ENCODE data around the gene SNRPA1.

SNRPA1 gene

GRCh38 chr15:101258238-101259144 is 36.6 kb downstream of the SNRPA1 start:
- peak in 1 of 2 donors; percentile 30 for DNase-seq (ENCODE audit: low read depth in 2 of 2)

- DNase-seq (ENCODE audit: low read depth in 2 of 2), result no peak
Measured at GRCh38 chr15:101256757-101257156, 38.3 kb downstream of the SNRPA1 start.

GRCh38 chr15:101255615-101256241 is 39.3 kb downstream of the SNRPA1 start:
- DNase-seq (ENCODE audit: low read depth in 2 of 2), result no peak

DNA sequence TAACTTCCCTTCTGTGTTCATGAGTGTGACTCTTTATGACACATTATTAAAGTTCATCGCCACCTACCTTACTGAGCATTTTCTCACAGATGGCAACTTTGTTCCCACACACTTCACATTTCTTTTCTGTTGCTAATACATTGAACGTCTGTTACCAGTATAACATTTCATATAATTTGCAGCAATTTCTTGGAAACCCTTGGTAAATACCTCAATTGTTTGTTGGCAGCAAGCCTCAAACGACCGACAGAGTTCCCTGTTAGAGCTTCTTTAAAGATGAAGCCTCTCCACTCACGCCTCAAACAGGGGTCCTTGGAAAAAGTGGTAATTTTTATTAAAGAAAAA is 40.0 kb downstream of the SNRPA1 start:
- no peak for DNase-seq (ENCODE audit: low read depth in 2 of 2)

DNA sequence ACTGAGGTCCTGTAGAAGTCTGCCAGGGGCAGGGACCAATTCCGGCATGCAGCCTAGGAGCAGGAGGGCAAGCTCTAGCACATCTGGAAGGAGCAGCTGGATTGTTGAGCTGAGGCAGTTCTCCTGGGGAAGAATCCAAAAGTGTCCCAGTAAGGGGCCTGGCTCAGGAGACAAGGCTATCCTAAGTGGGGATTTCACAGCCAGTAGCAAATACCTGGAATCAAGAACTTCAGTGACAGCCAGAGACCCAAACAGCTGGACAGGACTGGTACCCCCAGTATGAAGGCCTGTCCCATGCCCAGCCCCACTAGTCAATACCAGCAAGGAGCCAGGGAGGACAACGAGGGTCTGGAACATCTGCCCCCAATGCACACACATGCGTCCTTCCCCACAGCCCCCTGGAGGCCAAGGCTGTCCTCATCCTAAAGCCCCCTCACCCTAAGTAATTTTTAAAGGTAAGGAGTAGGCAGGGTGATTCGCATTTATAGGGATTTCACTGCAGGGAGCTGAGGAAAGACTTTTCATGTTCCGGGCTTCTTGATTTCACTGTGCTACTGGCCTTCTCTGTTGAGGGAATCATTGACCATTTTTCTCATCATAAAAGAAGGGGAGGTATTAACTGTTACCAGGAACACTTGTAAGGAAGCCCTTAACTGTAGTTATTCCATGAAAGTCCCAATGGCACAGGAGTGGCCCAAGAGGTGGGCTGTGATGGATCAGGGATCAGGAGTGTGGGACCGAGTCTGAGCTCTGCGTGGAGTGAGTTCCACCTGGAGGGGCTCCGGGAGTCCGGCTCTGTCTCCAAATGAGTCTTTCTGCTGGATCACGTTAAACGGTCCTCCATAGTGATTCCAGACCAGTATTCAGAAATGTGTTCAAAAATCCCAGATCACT is 40.6 kb downstream of the SNRPA1 start:
- no peak for DNase-seq (ENCODE audit: low read depth in 2 of 2)

DNA sequence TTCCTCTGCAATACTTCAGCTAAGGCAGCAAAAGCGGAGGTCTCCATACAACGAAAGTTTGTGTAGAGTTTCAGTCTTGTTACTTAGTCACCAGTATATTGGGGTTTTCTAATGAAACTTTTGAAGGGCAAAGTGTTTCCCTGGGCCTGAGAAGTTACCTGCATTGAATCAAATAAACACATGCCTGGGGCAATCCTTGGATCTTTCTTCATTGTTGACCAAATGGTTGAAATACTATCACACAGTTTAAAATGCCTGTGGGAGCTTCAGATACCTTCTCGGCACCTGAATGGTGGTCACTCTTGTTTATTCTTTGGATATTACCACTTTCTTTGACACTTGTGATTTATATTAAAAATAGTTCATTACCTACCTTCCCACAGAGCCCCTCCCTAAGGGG is 42.2 kb downstream of the SNRPA1 start:
- no peak for DNase-seq (ENCODE audit: low read depth in 2 of 2)

DNA sequence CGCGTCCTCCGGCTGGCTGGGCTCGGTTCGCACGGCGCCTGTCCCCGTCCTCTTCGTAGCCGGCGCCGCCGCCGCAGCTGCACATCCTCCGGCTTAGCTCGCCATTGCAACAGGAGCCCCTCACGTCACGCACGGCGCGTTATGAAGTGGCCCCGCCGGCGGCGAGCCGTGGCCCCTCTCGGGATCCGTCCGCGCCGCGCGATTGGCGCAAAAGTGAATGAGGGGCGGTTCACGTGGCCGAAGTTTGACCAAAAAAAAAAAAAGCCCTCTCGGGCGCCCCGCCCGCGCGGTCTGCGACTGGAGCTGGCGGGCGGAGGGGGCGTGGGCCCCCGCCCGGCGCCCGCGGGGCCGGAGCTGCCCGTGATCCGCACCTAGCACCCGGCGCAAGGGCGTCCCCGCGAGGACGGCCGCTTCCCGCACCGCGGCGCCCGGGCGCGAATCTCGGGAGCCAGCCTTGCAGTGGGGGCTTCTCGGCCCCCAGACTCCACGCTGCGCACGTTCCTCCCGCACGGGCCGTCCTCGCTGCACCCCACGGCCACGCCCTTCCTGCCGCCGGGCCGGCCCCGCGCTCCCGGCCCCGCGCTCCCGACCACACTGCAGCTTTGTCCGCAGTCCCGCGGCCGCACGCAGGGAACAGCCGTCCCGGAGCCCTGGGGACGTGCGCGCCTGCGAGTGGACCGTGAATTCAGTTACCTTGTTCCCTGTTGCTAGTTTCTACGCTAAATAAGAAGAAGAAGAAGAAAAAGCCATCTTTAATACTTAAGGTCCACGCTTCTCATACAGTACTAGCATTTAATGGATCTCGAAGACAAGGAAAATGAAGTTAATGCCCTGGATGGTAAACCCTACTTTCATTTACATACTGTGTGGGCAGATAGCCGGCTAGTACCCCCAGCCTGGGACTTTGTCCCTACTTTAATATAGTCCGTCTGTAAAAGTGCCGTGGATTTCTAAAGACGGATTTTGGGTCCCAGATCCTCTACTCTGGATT is 42.9 kb downstream of the SNRPA1 start, which contains the start of gene CHSY1:
TSS of gene CHSY1 (minus strand) at position 219 of the 991 bp plus-strand sequence. CDS start 592 bp downstream, outside the sequence.
- peak; percentile 67 to 74 for DNase-seq (ENCODE audit: low read depth in 2 of 2)

- DNase-seq (ENCODE audit: low read depth in 2 of 2), result no peak
Measured at GRCh38 chr15:101250873-101251829, 43.9 kb downstream of the SNRPA1 start.

DNA sequence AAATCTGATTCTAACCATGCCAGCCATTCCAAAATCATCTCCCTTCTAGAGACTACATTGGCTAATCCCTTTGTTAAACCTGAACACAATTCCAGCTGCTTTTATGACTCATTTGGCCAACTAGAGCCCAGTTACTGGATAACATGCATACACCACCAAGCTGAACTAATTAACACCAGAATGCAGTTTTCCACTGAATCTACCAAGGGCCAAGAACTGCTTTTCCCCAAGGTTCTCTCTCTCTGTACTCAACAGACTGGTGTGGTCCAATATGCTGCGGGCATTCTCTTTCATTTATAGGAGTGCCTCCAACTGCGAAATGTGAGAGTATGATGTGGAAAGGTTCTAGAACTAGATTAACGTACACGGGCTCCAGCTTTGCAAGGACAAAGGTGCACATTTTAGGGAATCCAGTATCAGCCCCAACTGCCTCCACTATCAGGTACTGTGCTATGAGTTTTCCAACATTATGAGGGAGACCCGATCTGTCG is 44.7 kb downstream of the SNRPA1 start:
- no peak for DNase-seq (ENCODE audit: low read depth in 2 of 2)

DNA sequence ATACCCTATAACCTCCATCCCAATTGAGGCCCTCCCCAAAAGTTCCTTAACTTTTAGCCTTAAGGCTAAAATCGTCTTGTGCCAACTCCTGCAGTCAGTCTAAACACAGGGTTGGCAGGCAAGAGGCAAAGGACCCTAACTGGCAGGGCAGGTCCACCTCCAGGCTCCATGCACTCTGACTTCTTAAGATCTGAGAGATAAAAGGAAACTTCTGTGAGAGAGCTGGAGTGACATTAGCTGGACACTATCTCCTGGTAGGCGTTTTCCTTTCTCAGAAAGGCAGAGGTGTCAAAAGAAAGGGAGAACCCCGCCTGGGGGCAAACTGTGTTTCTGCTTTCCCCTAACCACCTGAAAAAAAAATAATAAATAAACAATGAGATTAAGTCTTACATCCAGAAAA is 46.8 kb downstream of the SNRPA1 start:
- no peak for DNase-seq (ENCODE audit: low read depth in 2 of 2)

DNA sequence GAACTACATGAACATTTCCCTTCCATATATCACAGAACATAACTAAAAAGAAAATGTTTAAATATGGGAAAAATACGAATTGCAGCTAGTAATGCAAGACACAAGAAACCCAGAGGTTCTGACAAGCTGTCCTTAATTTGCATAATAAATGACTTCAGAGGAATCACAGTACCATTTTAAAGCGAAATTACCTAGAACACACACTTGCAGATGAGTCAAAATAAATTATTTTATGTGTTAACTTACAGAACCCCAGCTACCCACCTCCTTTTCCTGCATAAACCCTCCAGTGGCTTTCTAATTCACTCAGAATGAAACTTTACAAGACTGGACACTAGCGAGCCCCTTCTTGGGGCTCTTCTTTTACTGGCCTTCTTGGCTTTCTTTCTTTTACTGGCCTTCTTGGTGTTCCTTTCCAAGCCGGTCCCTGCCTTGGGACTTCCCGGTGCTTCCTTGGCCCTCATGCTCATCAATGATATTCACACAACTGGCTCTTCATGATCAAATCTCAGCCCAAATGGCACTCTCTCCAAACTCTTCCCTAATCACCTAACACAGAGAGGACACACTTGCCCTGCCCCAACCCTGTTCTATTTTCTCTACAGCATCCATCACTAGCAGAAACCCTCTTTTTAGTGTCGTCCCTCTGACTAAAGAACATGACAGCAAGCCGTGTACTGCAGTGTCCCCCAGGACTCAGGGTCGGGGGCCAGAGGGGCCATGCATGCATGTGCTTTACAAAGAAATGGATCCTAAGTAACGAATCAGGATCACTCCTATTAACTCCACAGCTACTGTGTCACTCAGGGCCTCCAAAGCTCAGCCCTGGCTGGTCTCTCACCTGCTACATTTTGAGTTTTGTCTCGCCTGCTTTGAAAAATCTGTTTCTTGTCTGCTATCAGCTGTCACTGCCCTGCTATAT is 48.0 kb downstream of the SNRPA1 start:
- DNase-seq (ENCODE audit: low read depth in 2 of 2), result no peak

DNA sequence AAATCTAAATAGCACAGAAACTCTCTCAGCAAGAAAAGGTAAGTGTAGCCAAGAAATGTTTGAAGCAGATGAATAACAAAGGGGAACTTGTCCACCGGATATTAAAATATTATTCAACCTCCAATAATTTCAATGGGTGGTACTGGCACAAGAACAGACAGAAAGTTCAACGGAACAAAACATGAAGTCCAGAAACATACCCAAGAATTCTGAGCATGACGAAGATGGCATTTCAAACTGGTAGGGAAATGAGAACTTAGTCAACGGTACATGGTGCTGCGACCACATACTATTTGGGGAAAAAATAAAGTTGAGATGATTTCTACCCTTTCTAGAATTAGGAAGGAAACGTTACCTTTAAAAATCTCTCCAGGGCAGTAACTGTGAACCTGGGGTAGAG is 48.7 kb downstream of the SNRPA1 start:
- DNase-seq (ENCODE audit: low read depth in 2 of 2), result no peak

- no peak for DNase-seq (ENCODE audit: low read depth in 2 of 2)
Measured at GRCh38 chr15:101244889-101245668, 50.0 kb downstream of the SNRPA1 start.

DNA sequence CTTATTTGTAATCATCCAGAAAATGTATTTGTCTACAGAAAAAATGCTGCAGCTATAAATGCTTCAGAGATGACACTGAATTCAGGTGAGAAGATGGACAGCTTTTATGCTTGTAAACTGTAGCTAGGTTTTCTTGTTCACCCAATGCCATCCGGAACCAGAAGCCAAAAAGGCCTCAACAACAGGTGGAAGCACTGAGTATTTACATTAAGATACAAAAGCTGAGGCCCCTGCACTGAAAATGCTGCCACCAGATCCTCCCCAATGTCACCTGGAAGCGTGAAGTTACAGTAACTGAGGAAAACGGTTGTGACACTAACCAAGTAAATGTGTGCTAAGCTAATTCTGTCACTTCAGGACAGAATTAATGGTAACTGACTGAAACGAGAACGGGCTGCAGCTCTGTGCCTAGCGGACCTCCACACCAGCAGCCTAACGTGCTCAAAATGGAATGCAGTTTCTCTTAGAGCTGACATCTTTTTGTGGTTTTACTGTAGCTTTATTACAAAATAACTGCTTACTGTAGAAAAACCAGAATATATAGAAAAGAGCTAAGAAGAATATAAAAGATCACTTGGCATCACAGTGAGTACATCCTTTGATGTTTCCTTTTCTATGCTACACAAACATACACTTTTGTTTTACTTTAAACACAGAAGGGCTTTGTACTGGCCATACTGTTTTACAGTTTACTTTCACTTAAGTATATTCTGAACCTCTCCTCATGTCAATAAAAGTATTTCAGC is 50.8 kb downstream of the SNRPA1 start:
- DNase-seq (ENCODE audit: low read depth in 2 of 2), result no peak

- DNase-seq (ENCODE audit: low read depth in 2 of 2), result no peak
Measured at GRCh38 chr15:101243420-101243819, 51.6 kb downstream of the SNRPA1 start.

- no peak for DNase-seq (ENCODE audit: low read depth in 2 of 2)
Measured at GRCh38 chr15:101242999-101243336, 52.1 kb downstream of the SNRPA1 start.

All from stimulated activated CD8-positive, alpha-beta memory T cell treated with anti-CD3 and anti-CD28 coated beads, Interleukin-7, amount 100 ng/mL, for 1 hour (primary cell).